COLO829 (cell line): ENCODE measurements around the gene VSTM4.

Experiments used
- DNase-seq: peaks from one replicate; pipeline ENCODE4 v3.0.0; 2012; ENCODE audit warnings: low spot score

Gene VSTM4

GRCh38 chr10:49070701-49071100, 44.6 kb downstream of the VSTM4 start:
- no peak for DNase-seq

- no peak for DNase-seq
Observed at GRCh38 chr10:49068672-49069217, 46.6 kb downstream of the VSTM4 start.

- no peak for DNase-seq
Observed at GRCh38 chr10:49068209-49068608, 47.1 kb downstream of the VSTM4 start.

GRCh38 chr10:49066944-49067730, 48.2 kb downstream of the VSTM4 start:
- DNase-seq = no peak

- no peak for DNase-seq
Observed at GRCh38 chr10:49062229-49062628, 53.1 kb downstream of the VSTM4 start.

GRCh38 chr10:49061667-49062066, 53.7 kb downstream of the VSTM4 start:
- DNase-seq = no peak

GRCh38 chr10:49058463-49059255, 56.7 kb downstream of the VSTM4 start:
- no peak for DNase-seq

GRCh38 chr10:49057231-49057880, 58.0 kb downstream of the VSTM4 start:
- DNase-seq = no peak

- DNase-seq = no peak
Observed at GRCh38 chr10:49056356-49056755, 59.0 kb downstream of the VSTM4 start.

- no peak for DNase-seq
Observed at GRCh38 chr10:49055221-49055849, 60.0 kb downstream of the VSTM4 start.

- no peak for DNase-seq
Observed at GRCh38 chr10:49054753-49055152, 60.6 kb downstream of the VSTM4 start.

- no peak for DNase-seq
Observed at GRCh38 chr10:49053998-49054692, 61.2 kb downstream of the VSTM4 start.

GRCh38 chr10:49053053-49053997, 62.0 kb downstream of the VSTM4 start:
- no peak for DNase-seq

- no peak for DNase-seq
Observed at GRCh38 chr10:49052069-49052468, 63.3 kb downstream of the VSTM4 start.

- no peak for DNase-seq
Observed at GRCh38 chr10:49050906-49051305, 64.4 kb downstream of the VSTM4 start.

- no peak for DNase-seq
Observed at GRCh38 chr10:49050366-49050765, 65.0 kb downstream of the VSTM4 start.

- DNase-seq = no peak
Observed at GRCh38 chr10:49049660-49050059, 65.7 kb downstream of the VSTM4 start.

- no peak for DNase-seq
Observed at GRCh38 chr10:49047128-49047639, 68.1 kb downstream of the VSTM4 start.

- no peak for DNase-seq
Observed at GRCh38 chr10:49044293-49045193, 70.8 kb downstream of the VSTM4 start.
